GM12874 (cell line): Measurements from ENCODE around the gene EML1.

Source experiments
- CTCF ChIP-seq: IDR thresholded peaks from 2 replicates; pipeline ENCODE4 v1.5.1; 2011; ENCODE audit warnings: low read depth, mild to moderate bottlenecking, control low read depth, low read length, moderate library complexity; ENCODE audit not compliant: insufficient read depth

Gene EML1

DNA sequence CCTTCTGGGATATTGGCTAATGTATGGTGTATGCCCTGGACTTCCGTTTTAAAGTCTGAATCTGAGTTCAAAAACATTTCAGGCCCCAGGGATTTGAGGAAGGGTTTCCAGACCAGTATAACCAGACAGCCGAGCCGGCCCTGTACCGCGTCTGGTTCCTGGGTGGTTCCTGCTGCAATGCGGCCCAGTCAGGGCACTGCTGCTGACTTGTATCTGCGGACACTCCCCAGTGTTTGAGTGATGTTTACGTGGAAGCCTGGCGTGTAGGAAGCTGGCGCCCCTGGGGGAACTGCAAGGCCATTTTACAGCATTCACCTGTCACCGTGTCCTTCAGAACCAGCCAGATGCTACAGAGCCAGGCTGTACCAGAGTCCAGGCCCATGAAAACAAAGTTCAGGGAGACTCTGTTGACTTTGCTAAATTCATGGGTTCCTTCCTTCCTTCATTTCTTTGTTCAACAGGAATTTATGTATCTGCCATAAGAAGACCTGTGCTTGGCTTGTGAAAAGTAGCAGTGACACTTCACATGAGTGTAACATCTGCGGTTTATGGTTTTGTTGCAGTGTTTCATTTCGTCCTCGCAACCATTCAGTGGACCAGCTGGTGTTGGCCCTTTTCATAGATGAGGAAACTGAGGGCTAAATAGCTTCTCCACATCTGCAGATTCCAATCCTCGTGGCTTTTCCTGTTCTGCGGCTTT, 16.8 kb downstream of the EML1 start:
- no peak for TF ChIP-seq CTCF

DNA sequence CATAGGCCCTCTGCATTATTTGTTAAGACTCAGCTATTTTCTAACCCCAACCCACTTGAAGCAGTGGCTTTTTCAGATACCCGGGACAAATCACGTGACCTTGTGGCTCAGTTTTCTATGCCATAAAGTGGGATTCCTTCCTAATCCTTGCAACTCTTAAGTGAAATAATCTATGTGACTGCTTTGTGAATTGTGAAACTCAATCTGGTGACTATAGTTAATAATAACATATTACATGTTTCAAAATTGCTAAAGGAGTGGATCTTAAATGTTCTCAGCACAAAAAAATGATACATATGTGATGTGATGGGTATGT, 17.3 kb downstream of the EML1 start:
- TF ChIP-seq CTCF = no peak

DNA sequence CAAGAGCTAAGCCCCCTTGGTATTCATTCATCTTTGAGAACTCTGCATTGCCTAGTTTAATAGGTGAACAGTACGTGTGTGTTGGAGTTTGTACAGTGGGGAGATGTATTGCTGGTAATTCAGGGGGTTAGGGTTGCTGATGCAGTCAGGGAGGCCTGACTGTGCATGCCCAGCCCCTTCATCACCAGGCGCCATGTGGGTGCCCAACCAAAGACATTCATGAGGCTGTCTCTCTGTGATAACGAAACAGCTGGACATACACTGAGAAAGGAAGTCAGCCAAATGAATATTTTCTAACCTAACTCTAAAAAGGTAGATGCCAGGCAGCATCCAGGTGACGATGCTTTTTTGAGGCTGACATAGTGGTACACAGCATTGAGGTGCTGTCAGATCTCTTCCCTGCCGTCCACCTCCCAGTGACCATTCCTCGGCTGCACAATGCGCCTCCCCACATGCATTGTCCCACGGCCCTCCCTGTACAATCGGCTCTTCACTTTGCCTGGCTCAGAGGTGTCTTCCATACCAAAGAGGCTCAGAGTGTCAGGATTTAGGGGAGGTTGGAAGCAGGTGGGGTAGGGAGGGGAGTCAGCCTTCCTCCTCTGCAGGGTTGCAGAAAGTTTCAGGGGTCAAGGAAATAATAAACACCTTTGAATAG, 19.0 kb downstream of the EML1 start:
- TF ChIP-seq CTCF = no peak

GRCh38 chr14:99812892-99813291, 19.7 kb downstream of the EML1 start:
- no peak for TF ChIP-seq CTCF

DNA sequence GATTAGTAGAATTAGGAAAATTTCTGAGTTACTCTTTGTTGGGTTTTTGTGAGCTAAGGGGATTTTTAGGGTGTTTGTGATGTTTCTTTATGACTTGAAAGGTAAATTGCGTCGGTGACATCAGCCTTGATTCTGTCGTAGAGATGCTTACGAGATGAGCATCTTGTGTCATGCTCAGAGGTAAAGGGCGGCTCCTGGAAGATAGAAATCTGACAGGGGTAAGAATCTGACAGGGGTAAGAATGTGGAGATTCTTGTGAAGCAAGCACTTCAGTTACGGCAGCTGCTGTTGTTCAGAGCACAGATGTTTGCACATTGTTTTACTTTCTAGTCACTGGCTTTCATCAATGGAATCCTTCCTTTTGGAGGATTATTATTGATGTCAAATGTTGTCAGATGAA, 22.5 kb downstream of the EML1 start:
- TF ChIP-seq CTCF = no peak

DNA sequence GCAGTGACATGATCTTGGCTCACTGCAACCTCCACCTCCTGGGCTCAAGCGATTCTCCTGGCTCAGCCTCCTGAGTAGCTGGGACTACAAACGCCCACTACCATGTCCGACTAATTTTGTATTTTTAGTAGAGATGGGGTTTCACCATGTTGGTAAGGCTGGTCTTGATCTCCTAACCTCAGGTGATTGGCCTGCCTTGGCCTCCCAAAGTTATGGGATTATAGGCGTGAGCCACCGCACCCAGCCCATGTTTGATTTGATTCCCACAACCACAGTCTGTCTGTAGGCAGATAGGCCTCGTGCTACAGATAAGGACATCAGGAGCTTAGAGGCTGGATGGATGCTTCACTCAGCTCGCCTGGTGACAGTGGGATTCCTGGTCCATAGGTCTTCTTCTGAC, 23.0 kb downstream of the EML1 start:
- no peak for TF ChIP-seq CTCF

- no peak for TF ChIP-seq CTCF
Measured at GRCh38 chr14:99816642-99817041, 23.4 kb downstream of the EML1 start.
